MM.1S (cell line): ENCODE measurements around the gene TANC1.

Experiments
- DNase-seq: peaks from one replicate; pipeline ENCODE4 v3.0.0-alpha.2; 2015
- H2AFZ ChIP-seq: fragments of 300-600 bp; sonication (generic); 2 replicates; pipeline ENCODE4 v1.6.0; 2016; ENCODE audit warnings: antibody characterized with exemption, low read length
- H3F3A ChIP-seq: fragments of 300-600 bp; sonication (generic); 2 replicates; pipeline ENCODE4 v1.6.1; 2016; ENCODE audit warnings: mild to moderate bottlenecking, antibody characterized with exemption, low read length, moderate library complexity, mixed read lengths; ENCODE audit not compliant: insufficient read depth
- H3K27ac ChIP-seq: fragments of 300-600 bp; sonication (generic); 2 replicates; pipeline ENCODE4 v1.5.1; 2016; ENCODE audit warnings: mild to moderate bottlenecking, low read length
- H3K27me3 ChIP-seq: fragments of 300-600 bp; sonication (generic); replicated peaks from 2 replicates; pipeline ENCODE4 v1.6.0; 2016; ENCODE audit warnings: low read length; ENCODE audit not compliant: insufficient read depth
- H3K36me3 ChIP-seq: fragments of 300-600 bp; sonication (generic); replicated peaks from 2 replicates; pipeline ENCODE4 v1.6.1; 2016; ENCODE audit warnings: mild to moderate bottlenecking, low read length, mixed read lengths; ENCODE audit not compliant: insufficient read depth
- H3K4me1 ChIP-seq: fragments of 300-600 bp; sonication (generic); 2 replicates; pipeline ENCODE4 v1.6.1; 2016; ENCODE audit warnings: low read length, mixed read lengths
- H3K4me2 ChIP-seq: fragments of 300-600 bp; sonication (generic); 2 replicates; pipeline ENCODE4 v1.6.0; 2016; ENCODE audit warnings: low read depth, low read length
- H3K4me3 ChIP-seq: fragments of 300-600 bp; sonication (generic); 2 replicates; pipeline ENCODE4 v1.5.1; 2016; ENCODE audit warnings: low read length, mixed read lengths
- H3K79me2 ChIP-seq: fragments of 300-600 bp; sonication (generic); 2 replicates; pipeline ENCODE4 v1.6.1; 2016; ENCODE audit warnings: mixed run types, low read length, mixed read lengths
- H3K9ac ChIP-seq: fragments of 300-600 bp; sonication (generic); 2 replicates; pipeline ENCODE4 v1.6.1; 2016; ENCODE audit warnings: low read length, mixed read lengths
- H3K9me2 ChIP-seq: fragments of 300-600 bp; sonication (generic); replicated peaks from 2 replicates; pipeline ENCODE4 v1.6.1; 2016; ENCODE audit warnings: mild to moderate bottlenecking, low read length, mixed read lengths; ENCODE audit not compliant: insufficient read depth
- H3K9me3 ChIP-seq: fragments of 300-600 bp; sonication (generic); replicated peaks from 2 replicates; pipeline ENCODE4 v1.6.1; 2016; ENCODE audit warnings: mild to moderate bottlenecking, low read length, mixed read lengths; ENCODE audit not compliant: insufficient read depth
- H4K20me1 ChIP-seq: fragments of 300-600 bp; sonication (generic); 2 replicates; pipeline ENCODE4 v1.6.1; 2016; ENCODE audit warnings: mild to moderate bottlenecking, low read length, moderate library complexity, mixed read lengths; ENCODE audit not compliant: insufficient read depth
- CTCF ChIP-seq: fragments of 300-600 bp; sonication (generic); IDR thresholded peaks from 2 replicates; pipeline ENCODE4 v1.5.1; 2016; ENCODE audit warnings: antibody characterized with exemption, low read length, mixed read lengths
- EZH2 ChIP-seq: fragments of 300-600 bp; sonication (generic); optimal IDR thresholded peaks from 2 replicates; pipeline ENCODE3; 2017; ENCODE audit warnings: low read depth, mild to moderate bottlenecking, antibody characterized with exemption, low read length, mixed read lengths
- EZH2phosphoT487 ChIP-seq: fragments of 300-600 bp; sonication (generic); IDR thresholded peaks from 2 replicates; pipeline ENCODE4 v1.6.1; 2018; ENCODE audit warnings: antibody characterized with exemption, low read length

The TANC1 gene

GRCh38 chr2:159019021-159019420, 50.6 kb downstream of the TANC1 start:
- Histone ChIP-seq H3K36me3 (no peaks in the 10 kb centered on the region), H3K9me3 (no peaks in the 10 kb centered on the region), H2AFZ (no peak overlapping the region), H3K9me2 (no peaks in the 10 kb centered on the region), H3F3A (no peaks in the 10 kb centered on the region), H3K4me2 (no peak overlapping the region), H3K9ac (no peak overlapping the region), H3K4me1 (no peaks in the 10 kb centered on the region), H3K27me3 (no peaks in the 10 kb centered on the region), H3K79me2 (no peaks in the 10 kb centered on the region), H3K27ac (no peak overlapping the region), H4K20me1 (no peaks in the 10 kb centered on the region), H3K4me3 (no peak overlapping the region)
- no peak for TF ChIP-seq CTCF
- TF ChIP-seq EZH2phosphoT487 = no peak
- no peak for TF ChIP-seq EZH2
- DNase-seq = no peak

- Histone ChIP-seq H2AFZ (no peak overlapping the region), H3K9me3 (no peaks in the 10 kb centered on the region), H3F3A (no peaks in the 10 kb centered on the region), H3K79me2 (no peaks in the 10 kb centered on the region), H3K27ac (no peak overlapping the region), H4K20me1 (no peaks in the 10 kb centered on the region), H3K27me3 (no peaks in the 10 kb centered on the region), H3K4me1 (no peaks in the 10 kb centered on the region), H3K36me3 (no peaks in the 10 kb centered on the region), H3K4me2 (no peak overlapping the region), H3K4me3 (no peak overlapping the region), H3K9me2 (no peaks in the 10 kb centered on the region), H3K9ac (no peak overlapping the region)
- TF ChIP-seq EZH2 = no peak
- TF ChIP-seq CTCF = no peak
- TF ChIP-seq EZH2phosphoT487 = no peak
- DNase-seq = no peak
These were observed 53.6 kb downstream of the TANC1 start for GRCh38 chr2:159022019-159022418.

GRCh38 chr2:159026170-159026569, 57.7 kb downstream of the TANC1 start:
- no peak for DNase-seq
- H3K79me2 ChIP-seq = no peaks in the 10 kb centered on the region
- no peak overlapping the region for H3K4me3 ChIP-seq

More at GRCh38 chr2:159026170-159026569, 57.7 kb downstream of the TANC1 start:
- no peaks in the 10 kb centered on the region for H4K20me1 ChIP-seq
- H3K9me2 ChIP-seq = no peaks in the 10 kb centered on the region
- H3K4me2 ChIP-seq = no peak overlapping the region
- no peak overlapping the region for H2AFZ ChIP-seq
- H3K36me3 ChIP-seq = no peaks in the 10 kb centered on the region
- no peaks in the 10 kb centered on the region for H3K9me3 ChIP-seq
- TF ChIP-seq CTCF (no peak), EZH2phosphoT487 (no peak), EZH2 (no peak)
- H3F3A ChIP-seq = no peaks in the 10 kb centered on the region
- H3K27ac ChIP-seq = no peak overlapping the region
- no peaks in the 10 kb centered on the region for H3K4me1 ChIP-seq
- no peaks in the 10 kb centered on the region for H3K27me3 ChIP-seq
- H3K9ac ChIP-seq = no peak overlapping the region
